Measurements from ENCODE around the gene PDE6C.

DNA sequence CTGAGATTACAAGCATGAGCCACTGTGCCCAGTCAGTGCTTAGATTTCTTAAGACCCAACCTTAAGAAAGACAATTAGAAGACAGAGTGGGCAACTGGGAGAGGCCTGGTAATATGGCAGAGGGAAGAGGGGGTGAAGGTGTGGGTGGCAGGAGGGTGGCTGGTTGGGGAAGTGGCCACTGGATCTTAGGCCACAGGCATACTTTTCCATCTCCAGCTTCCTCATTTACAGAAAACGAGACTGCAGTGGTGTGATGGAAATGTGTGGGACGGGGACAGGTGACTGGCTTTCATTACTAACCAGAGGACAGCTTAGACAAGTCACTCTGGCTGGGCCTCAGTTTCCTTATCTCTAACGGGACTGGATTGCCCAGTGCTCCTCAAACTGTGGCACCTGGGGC, 46.9 kb upstream of the PDE6C start:
- TF ChIP-seq, protein P1, sequence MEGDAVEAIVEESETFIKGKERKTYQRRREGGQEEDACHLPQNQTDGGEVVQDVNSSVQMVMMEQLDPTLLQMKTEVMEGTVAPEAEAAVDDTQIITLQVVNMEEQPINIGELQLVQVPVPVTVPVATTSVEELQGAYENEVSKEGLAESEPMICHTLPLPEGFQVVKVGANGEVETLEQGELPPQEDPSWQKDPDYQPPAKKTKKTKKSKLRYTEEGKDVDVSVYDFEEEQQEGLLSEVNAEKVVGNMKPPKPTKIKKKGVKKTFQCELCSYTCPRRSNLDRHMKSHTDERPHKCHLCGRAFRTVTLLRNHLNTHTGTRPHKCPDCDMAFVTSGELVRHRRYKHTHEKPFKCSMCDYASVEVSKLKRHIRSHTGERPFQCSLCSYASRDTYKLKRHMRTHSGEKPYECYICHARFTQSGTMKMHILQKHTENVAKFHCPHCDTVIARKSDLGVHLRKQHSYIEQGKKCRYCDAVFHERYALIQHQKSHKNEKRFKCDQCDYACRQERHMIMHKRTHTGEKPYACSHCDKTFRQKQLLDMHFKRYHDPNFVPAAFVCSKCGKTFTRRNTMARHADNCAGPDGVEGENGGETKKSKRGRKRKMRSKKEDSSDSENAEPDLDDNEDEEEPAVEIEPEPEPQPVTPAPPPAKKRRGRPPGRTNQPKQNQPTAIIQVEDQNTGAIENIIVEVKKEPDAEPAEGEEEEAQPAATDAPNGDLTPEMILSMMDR (IDR thresholded peaks at IDR 0.05), result no peak
- TF ChIP-seq EP300 (IDR thresholded peaks at IDR 0.05; ENCODE audit: low read depth) (no peak), POLR2AphosphoS5 (IDR thresholded peaks at IDR 0.05) (no peak)

Measured in transverse colon (tissue), 4 donors.